ENCODE measurements around the gene CDHR5.
"Not testable (repeated sequence)": the region's sequence is repeated elsewhere in the genome, so short reads cannot be mapped to it uniquely, and the experiment has no call there.

CDHR5 gene

GRCh38 chr11:655036-655726, 30.4 kb upstream of the CDHR5 start:
- TF ChIP-seq POLR2A (IDR thresholded peaks at IDR 0.05; ENCODE audit: low read depth, low read length) = no peak
- FAIRE-seq (no peak), DNase-seq (ENCODE audit: insufficient read length, low spot score) (no peak)

DNA sequence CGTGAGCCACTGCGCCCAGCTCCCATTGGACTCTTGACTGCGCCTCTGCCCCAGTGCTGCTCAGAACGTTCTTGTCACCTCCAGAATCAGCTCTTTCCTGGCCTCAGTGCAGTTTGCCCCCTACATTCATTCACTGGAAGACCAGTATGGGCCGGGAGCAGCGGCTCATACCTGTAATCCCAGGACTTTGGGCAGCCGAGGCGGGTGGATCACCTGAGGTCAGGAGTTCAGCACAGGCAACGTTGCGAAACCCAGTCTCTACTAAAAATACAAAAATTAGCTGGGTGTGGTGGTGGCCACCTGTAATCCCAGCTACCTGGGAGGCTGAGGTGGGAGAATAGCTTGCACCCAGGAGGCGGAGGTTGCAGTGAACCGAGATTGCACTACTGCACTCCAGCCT, 29.7 kb upstream of the CDHR5 start:
- not testable (repeated sequence) for FAIRE-seq; DNase-seq (ENCODE audit: insufficient read length, low spot score)

DNA sequence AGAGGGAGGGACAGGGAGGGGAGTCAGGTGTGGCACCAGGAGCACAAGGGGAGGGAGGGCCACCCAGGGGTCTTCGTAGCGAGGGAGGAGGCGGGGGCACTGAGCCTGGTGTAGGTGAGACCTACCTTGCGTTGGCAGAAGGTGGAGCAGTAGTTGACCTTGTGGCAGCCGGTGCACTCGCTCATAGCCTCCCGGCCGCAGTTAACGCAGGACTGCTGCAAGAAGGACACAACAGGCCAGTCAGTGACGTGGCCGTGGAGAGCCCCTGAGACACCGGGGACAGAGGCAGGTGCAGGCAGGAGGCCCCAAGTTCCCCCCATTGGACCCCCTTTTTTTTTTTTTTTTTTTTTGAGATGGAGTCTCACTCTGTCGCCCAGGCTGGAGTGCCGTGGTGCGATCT, 29.1 kb upstream of the CDHR5 start:
- TF ChIP-seq POLR2A (IDR thresholded peaks at IDR 0.05; ENCODE audit: low read depth, low read length) = no peak
- FAIRE-seq (no peak), DNase-seq (ENCODE audit: insufficient read length, low spot score) (no peak)

DNA sequence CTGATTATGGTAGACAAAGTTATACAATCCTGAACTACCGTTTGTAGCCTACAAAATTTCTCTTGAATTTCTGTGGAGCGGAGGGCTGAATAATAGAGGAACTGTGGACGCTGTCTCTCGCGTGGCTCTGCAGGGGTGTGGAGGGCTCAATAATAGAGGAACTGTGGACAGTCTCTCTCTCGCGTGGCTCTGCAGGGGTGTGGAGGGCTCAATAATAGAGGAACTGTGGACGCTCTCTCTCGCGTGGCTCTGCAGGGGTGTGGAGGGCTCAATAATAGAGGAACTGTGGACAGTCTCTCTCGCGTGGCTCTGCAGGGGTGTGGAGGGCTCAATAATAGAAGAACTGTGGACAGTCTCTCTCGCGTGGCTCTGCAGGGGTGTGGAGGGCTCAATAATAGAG, 28.4 kb upstream of the CDHR5 start:
- FAIRE-seq; DNase-seq (ENCODE audit: insufficient read length, low spot score): not testable (repeated sequence)

- no peak for TF ChIP-seq POLR2A (IDR thresholded peaks at IDR 0.05; ENCODE audit: low read depth, low read length)
- FAIRE-seq = no peak
- no peak for DNase-seq (ENCODE audit: insufficient read length, low spot score)
Measured at GRCh38 chr11:650482-650881, 25.7 kb upstream of the CDHR5 start.

DNA sequence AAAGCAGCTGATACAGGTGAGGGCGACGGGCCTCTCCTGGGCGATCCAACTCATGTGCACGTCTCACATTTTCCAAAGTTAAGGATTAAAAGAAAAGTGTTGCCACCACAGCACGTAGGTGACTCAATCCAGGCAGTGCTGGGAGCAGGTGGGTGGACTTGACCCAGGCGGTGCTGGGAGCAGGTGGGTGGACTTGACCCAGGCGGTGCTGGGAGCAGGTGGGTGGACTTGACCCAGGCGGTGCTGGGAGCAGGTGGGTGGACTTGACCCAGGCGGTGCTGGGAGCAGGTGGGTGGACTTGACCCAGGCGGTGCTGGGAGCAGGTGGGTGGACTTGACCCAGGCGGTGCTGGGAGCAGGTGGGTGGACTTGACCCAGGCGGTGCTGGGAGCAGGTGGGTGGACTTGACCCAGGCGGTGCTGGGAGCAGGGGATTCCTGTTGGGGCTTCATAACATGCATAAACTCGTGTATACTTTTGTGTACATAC, 23.0 kb upstream of the CDHR5 start:
- not testable (repeated sequence) for DNase-seq (ENCODE audit: insufficient read length, low spot score); FAIRE-seq

DNA sequence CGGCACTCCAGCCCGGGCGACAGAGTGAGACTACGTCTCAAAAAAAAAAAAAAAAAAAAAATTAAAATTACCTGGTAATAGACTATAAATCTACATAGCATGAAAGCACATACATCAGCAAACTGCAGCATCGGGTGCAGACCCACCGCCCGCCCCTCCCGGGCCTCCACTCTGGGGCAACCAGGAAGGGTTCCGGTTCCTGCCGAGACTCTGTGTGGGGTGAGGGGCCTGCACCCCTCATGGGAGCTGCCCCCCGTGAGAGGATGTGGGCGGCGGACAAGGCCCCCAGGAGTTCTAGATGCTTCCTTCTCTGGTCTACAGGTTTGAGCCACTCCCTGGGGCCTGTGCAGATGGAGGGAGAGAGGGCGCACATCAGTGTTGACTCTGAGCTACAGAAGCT, 21.5 kb upstream of the CDHR5 start:
- DNase-seq (ENCODE audit: insufficient read length, low spot score) (no peak), FAIRE-seq (no peak)
- TF ChIP-seq POLR2A (IDR thresholded peaks at IDR 0.05; ENCODE audit: low read depth, low read length) = no peak

GRCh38 chr11:645536-645935, 20.8 kb upstream of the CDHR5 start:
- FAIRE-seq (no peak), DNase-seq (ENCODE audit: insufficient read length, low spot score) (no peak)
- TF ChIP-seq POLR2A (IDR thresholded peaks at IDR 0.05; ENCODE audit: low read depth, low read length) = no peak

- no peak for TF ChIP-seq POLR2A (IDR thresholded peaks at IDR 0.05; ENCODE audit: low read depth, low read length)
- DNase-seq (ENCODE audit: insufficient read length, low spot score) (no peak), FAIRE-seq (no peak)
Measured at GRCh38 chr11:643849-644738, 19.3 kb upstream of the CDHR5 start.

DNA sequence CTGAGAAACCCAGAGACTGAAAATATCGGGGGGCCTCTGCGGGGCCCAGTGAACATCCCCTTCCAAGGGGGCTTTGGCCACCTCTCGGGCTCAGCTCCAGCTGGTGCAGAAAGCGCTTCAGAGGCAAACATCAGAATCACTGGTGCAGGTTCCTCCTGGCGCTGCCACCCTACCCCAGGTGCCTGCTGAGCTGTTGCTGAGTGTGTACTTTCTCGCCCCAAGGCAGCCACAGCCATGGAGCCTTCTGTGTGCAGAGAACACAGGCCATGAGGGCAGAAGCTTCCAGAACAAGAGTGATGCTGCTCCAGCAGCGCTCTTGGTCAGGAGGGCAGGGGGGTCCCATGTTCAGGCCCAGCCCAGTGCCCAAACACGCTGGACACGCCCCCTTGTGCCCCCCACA, 18.6 kb upstream of the CDHR5 start:
- FAIRE-seq (no peak), DNase-seq (ENCODE audit: insufficient read length, low spot score) (no peak)
- TF ChIP-seq POLR2A (IDR thresholded peaks at IDR 0.05; ENCODE audit: low read depth, low read length) = no peak

- no peak for DNase-seq (ENCODE audit: insufficient read length, low spot score)
- FAIRE-seq = no peak
- TF ChIP-seq POLR2A (IDR thresholded peaks at IDR 0.05; ENCODE audit: low read depth, low read length) = no peak
Measured at GRCh38 chr11:641806-642370, 17.1 kb upstream of the CDHR5 start.

DNA sequence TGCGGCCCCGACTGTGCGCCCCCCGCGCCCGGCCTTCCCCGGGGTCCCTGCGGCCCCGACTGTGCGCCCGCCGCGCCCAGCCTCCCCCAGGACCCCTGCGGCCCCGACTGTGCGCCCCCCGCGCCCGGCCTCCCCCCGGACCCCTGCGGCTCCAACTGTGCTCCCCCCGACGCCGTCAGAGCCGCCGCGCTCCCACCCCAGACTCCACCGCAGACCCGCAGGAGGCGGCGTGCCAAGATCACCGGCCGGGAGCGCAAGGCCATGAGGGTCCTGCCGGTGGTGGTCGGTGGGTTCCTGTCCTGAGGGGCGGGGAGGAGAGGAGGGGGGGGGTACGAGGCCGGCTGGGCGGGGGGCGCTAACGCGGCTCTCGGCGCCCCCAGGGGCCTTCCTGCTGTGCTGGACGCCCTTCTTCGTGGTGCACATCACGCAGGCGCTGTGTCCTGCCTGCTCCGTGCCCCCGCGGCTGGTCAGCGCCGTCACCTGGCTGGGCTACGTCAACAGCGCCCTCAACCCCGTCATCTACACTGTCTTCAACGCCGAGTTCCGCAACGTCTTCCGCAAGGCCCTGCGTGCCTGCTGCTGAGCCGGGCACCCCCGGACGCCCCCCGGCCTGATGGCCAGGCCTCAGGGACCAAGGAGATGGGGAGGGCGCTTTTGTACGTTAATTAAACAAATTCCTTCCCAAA, 15.4 kb upstream of the CDHR5 start:
- DNase-seq (ENCODE audit: insufficient read length, low spot score) (no peak), FAIRE-seq (no peak)
- no peak for TF ChIP-seq POLR2A (IDR thresholded peaks at IDR 0.05; ENCODE audit: low read depth, low read length)

GRCh38 chr11:639332-639955, 14.7 kb upstream of the CDHR5 start:
- no peak for FAIRE-seq
- no peak for TF ChIP-seq POLR2A (IDR thresholded peaks at IDR 0.05; ENCODE audit: low read depth, low read length)
- no peak for DNase-seq (ENCODE audit: insufficient read length, low spot score)
